GM18517 (cell line): Measurements from ENCODE around the gene TGOLN2.
"Not testable (repeated sequence)": the region's sequence is repeated elsewhere in the genome, so short reads cannot be mapped to it uniquely, and the experiment has no call there.

ENCODE experiments used
- ATAC-seq: cut with Tn5 transposase; IDR thresholded peaks from one replicate; pipeline ENCODE4 v1.9.1; 2021; ENCODE audit warnings: mild to moderate bottlenecking, moderate library complexity; ENCODE audit not compliant: unreplicated experiment

TGOLN2 gene

DNA sequence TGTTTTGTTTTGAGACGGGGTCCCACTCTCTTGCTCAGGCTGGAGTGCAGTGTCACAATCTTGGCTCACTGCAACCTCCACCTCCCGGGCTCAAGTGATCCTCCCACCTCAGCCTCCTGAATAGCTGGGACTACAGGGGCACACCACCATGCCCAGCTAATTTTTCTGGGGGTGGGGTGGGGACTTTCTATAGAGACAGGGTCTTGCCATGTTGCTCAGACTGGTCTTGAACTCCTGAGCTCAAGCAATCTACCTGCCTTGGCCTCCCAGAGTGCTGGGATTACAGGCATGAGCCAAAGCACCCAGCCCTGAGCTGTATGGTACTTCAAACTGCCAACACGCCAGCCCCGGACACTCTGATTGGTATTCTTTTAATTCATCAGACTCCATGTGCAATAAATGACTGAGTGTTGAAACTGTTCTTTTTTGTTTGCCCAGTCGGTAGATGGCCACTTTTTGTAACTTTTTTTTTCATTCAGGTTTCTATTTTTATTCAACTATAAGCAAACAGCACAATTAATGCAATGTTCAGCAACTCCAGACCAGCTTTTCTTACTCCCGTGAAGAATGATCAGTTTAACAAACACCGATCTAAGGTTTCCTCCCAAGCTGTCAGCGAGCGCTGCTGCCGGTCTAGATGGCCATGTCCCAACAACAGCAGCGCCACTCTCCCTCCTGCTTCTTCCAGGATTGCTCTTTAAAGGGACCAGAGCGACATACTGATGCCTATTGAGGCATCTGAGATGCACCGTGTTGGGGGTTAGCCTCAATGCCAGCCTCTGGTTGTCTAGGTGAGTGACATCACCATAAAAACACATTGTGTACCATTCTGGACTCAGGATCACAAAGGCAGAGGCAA, 12.5 kb upstream of the TGOLN2 start:
- ATAC-seq, result no peak

- no peak for ATAC-seq
Observed at GRCh38 chr2:85334928-85335327, 7.1 kb upstream of the TGOLN2 start.

DNA sequence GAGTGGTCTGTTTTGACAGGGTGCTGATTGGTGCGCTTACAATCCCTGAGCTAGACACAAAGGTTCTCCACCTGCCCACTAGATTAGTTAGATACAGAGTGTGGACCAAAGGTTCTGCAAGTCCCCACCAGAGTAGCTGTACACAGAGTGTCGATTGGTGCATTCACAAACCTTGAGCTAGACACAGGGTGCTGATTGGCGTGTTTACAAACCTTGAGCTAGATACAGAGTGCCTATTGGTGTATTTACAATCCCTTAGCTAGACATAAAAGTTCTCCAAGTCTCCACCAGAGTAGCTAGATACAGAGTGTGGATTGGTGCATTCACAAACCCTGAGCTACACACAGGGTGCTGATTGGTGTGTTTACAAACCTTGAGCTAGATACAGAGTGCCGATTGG, 6.1 kb upstream of the TGOLN2 start:
- not testable (repeated sequence) for ATAC-seq

DNA sequence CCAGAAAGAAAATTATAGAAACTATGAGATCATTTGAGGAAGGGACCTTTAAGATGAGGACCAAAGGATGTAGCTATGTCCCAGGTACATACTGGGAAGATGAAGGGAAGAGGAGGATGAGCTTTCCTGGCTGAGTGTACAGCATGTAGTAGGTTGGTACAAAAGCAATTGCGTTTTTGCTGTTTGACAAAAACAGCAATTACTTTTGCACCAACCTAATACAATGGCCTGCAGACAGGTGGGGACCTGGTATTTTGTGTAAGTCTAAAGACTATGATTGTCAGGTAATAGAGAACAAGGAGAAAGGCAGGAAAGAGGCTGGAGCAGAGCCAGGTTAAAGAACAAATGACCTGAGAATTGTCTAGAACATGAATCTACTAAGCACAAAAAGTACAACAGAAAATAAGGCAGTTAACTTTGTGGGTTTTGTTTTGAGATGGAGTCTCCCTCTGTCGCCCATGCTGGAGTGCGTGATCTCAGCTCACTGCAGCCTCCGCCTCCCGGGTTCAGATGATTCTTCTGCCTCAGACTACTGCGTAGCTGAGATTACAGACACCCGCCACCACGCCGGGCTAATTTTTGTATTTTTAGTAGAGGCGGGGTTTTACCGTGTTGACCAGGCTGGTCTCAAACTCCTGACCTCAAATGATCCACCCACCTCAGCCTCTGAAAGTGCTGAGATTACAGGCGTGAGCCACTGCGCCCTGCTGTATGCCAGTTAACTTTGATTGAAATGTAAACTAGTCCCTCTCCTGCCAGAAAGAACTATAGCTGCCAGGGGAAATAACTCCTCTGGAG, 3.2 kb upstream of the TGOLN2 start:
- no peak for ATAC-seq

GRCh38 chr2:85329701-85330100, 1.9 kb upstream of the TGOLN2 start:
- ATAC-seq, result not testable (repeated sequence)

DNA sequence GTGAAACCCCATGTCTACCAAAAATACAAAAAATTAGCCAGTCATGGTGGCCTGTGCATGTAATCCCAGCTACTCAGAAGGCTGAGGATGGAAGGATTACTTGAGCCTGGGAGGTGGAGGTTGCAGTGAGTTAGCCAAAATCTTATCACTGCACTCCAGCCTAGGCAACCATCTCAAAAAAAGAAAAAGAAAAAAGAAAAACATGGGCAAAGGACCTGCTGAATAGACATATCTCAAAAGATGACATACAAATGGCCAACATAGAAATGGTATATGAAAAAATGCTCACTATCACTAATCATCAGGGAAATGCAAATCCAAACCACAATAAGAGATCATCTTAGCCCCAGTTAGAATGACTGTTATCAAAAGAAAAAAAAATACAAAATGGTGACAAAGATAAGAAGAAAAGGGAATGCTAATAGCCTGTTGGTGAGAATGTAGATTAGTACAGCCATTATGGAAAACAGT, 1.4 kb upstream of the TGOLN2 start:
- ATAC-seq, result no peak

DNA sequence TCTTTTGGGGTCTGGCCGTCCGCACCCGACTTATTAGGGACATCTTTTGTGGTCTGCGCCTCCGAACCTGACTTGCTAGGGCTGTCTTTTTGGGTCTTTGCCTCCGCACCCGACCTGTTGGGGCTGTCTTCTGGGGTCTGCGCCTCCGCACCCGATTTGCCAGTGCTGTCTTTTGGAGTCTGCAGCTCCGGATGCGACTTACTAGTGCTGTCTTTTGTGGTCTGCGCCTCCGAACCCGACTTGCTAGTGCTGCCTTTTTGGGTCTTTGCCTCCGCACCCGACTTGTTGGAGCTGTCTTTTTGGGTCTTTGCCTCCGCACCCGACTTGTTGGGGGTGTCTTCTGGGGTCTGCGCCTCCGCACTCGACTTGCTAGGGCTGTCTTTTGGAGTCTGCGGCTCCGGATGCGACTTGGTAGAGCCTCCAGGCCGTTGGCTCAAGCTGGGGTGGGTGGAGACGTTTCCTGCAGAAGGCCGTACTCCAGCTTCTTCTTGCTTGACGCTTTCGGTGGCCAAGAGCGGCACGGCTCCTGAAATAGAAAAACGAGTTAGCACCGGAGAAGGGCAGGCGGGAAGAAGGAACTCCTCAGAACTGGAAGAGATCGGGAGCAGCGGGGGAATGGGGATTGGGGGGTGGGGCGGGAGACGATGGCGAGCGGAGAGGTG, 498 bp downstream of the TGOLN2 start:
- no peak for ATAC-seq

- ATAC-seq, result no peak
Observed at GRCh38 chr2:85326406-85327159, 1.2 kb downstream of the TGOLN2 start.

- no peak for ATAC-seq
Observed at GRCh38 chr2:85325466-85325811, 2.4 kb downstream of the TGOLN2 start.

GRCh38 chr2:85324639-85325465, 2.9 kb downstream of the TGOLN2 start:
- no peak for ATAC-seq

DNA sequence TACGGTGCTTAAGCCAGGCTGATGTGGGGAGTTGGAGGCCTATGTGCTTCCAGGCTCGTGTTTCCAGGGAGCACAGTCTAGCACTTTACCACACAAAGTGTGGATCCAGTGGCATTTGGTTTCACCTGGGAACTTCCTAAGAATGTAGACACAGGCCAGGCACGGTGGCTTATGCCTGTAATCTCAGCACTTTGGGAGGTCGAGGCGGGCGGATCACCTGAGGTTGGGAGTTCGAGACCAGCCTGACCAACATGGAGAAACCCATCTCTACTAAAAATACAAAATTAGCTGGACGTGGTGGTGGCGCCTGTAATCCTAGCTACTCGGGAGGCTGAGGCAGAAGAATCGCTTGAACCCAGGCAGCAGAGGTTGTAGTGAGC, 3.8 kb downstream of the TGOLN2 start:
- not testable (repeated sequence) for ATAC-seq

- ATAC-seq, result no peak
Observed at GRCh38 chr2:85323351-85323987, 4.3 kb downstream of the TGOLN2 start.

- no peak for ATAC-seq
Observed at GRCh38 chr2:85319796-85320195, 8.0 kb downstream of the TGOLN2 start.

DNA sequence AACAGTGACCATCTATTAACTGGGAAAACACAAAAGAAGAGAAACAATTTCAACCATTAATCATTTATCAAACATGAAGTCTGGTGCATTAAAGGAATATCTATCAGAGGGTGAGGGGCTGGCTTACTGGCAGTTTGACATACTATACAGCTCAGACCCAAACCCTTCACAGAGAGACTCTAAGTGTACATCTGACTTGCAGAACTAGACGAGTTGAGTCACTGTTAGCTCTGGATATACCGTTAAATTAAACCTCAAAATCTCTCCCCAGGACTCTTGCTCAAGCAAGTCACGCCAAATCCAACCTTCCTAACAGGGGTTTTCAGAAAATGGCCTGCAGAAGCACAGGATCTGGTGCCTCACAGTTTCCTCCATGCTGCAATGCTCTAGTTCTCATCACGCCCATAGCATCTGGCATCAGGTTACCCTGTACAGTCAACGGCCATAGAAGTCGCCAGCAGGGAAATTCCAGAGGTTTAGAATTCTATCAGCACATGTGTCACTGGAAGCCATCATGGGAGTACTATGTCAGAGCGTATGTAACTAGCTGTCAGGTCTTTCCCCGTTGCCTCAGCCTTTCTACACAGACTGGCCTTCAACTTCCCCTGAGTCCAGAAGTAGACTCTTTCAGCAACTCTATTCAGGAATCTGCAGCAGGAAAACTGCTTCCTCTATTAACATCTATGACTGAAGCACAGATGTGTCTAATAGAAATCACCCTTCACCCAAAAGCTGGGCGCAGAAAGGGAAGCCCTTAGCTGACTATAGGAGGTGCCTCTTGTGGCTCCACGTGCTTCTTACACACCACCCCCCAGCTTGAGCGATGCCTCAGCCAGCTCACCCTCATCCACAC, 9.3 kb downstream of the TGOLN2 start:
- no peak for ATAC-seq

DNA sequence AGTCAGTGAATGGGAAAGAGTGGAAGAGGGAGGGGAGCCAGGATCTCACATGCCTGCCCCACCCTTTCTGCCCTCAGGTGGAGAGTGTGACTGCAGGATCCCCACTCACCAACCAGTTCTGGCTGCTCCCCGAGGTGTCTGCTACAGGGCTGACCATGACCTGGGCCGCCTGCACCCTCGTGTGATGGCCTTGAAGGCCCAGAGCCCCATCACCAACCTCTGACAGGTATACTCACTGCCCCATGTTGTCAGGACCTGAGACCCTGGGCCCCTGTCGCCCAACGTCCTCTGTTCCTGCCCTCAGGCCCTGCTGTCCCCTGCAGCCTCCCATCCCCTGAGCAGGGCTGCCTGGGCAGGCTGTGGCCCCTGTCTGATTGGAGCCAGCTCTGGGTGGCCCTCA, 11.9 kb downstream of the TGOLN2 start:
- not testable (repeated sequence) for ATAC-seq

DNA sequence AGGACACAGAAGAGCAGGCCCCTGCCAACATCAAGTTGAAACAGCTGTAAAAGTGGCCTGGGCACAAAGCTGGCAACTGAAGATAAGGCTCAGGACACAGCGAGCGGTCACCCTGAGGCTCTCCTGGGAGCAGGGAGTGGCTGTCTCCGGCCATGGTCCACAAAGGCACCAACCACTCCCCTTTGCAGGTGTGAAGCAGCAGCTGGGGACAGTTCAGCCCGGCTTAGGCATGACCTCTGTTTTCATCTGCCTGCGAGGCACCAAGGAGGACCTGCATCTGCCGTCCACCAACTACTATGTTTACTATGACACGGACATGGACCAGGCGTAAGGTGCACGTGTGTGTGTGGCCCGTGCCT, 12.9 kb downstream of the TGOLN2 start:
- ATAC-seq, result no peak

DNA sequence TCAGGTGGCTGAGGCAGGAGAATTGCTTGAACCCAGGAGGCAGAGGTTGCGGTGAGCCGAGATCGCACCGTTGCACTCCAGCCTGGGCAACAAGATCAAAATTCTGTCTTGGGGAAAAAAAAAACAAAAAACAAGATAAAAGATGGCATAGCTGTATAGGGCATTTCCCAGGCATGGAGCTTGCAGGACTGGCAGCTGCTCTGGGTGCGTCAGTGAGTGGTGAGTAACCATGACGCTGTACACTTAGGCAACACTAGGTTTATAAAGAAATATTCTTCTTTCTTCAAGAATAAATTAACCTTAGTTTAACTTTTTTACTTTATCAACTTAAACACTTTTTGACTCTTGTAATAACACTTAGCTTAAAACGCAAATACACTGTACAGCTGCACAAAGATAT, 15.4 kb downstream of the TGOLN2 start:
- no peak for ATAC-seq

GRCh38 chr2:85310330-85310729, 17.5 kb downstream of the TGOLN2 start:
- peak; percentile 63 for ATAC-seq
